Measurements from ENCODE around the gene YWHAG. TPM values are rescaled to one million over a fixed set of nuclear protein-coding genes. Genes with fewer than 3 reads are reported as not detected.

Gene YWHAG
- polyA plus RNA-seq, 1 donor (not counting 4 experiments of a cell fraction or from before 2014, with no cell fraction given) = 130 TPM

- H3K79me2 ChIP-seq (ENCODE audit: control insufficient read depth, insufficient read depth, low read length) = peaks cover 95% of the 10 kb centered on the region
- peaks cover 52 to 65% of the 10 kb centered on the region in 2 experiments for H3K36me3 ChIP-seq (ENCODE audit: control insufficient read depth in 2 of 2, extremely low read depth in 1 of 2, insufficient read depth in 2 of 2, low read length in 2 of 2)
- H4K20me1 ChIP-seq (ENCODE audit: control insufficient read depth, extremely low read depth, insufficient read depth, low read length) = peaks cover 69% of the 10 kb centered on the region
- no peak for FAIRE-seq
- H3K27ac ChIP-seq (ENCODE audit: control insufficient read depth, insufficient read depth, low read length) = no peak overlapping the region
- H3K4me2 ChIP-seq (ENCODE audit: control insufficient read depth, extremely low read depth, insufficient read depth, low read depth, low read length) = no peak overlapping the region
- H3K9ac ChIP-seq (ENCODE audit: control insufficient read depth, extremely low read depth, insufficient read depth, low read length) = no peak overlapping the region
- no peak overlapping the region for H3K4me3 ChIP-seq (ENCODE audit: control insufficient read depth in 2 of 3, extremely low read depth in 1 of 3, insufficient read depth in 2 of 3, low read depth in 1 of 3, low read length in 3 of 3)
- no peak for DNase-seq (ENCODE audit: low read depth, low spot score)
- dilution Hi-C loops (cut with MboI; ENCODE audit: extremely low pct_ligation_motif_present, low sequenced_read_pairs) = no loop called here
- no peaks in the 10 kb centered on the region for H3K9me3 ChIP-seq (ENCODE audit: control insufficient read depth, low read depth, low read length)
- TF ChIP-seq CTCF (optimal IDR thresholded peaks at IDR 0.05 in 1 of 3, IDR thresholded peaks at IDR 0.05 in 1 of 3, conservative IDR thresholded peaks at IDR 0.05 in 1 of 3; ENCODE audit: extremely low read depth in 1 of 3, insufficient read depth in 2 of 3, low read length in 3 of 3) = no peak
- TF ChIP-seq EZH2 (IDR thresholded peaks at IDR 0.05; ENCODE audit: low read length) = no peak
- H3K9me1 ChIP-seq (ENCODE audit: control insufficient read depth, extremely low read depth, insufficient read depth, low read length) = peaks cover 7% of the 10 kb centered on the region
- H3K27me3 ChIP-seq (ENCODE audit: control insufficient read depth, extremely low read depth, insufficient read depth, low read length) = no peaks in the 10 kb centered on the region
- H2AFZ ChIP-seq (ENCODE audit: control insufficient read depth, low read length) = no peak overlapping the region
- peaks cover 11% of the 10 kb centered on the region for H3K4me1 ChIP-seq (ENCODE audit: control insufficient read depth, extremely low read depth, insufficient read depth, low read length)
These were observed 29.3 kb downstream of the YWHAG start for GRCh38 chr7:76329479-76329878.

- H4K20me1 ChIP-seq (ENCODE audit: control insufficient read depth, extremely low read depth, insufficient read depth, low read length) = peaks cover 62% of the 10 kb centered on the region
- no peaks in the 10 kb centered on the region for H3K9me3 ChIP-seq (ENCODE audit: control insufficient read depth, low read depth, low read length)
- no peak overlapping the region for H3K9ac ChIP-seq (ENCODE audit: control insufficient read depth, extremely low read depth, insufficient read depth, low read length)
- peaks cover 92% of the 10 kb centered on the region for H3K79me2 ChIP-seq (ENCODE audit: control insufficient read depth, insufficient read depth, low read length)
- no peaks in the 10 kb centered on the region for H3K27me3 ChIP-seq (ENCODE audit: control insufficient read depth, extremely low read depth, insufficient read depth, low read length)
- H3K4me2 ChIP-seq (ENCODE audit: control insufficient read depth, extremely low read depth, insufficient read depth, low read depth, low read length) = no peak overlapping the region
- peaks cover under 1% of the 10 kb centered on the region for H3K4me1 ChIP-seq (ENCODE audit: control insufficient read depth, extremely low read depth, insufficient read depth, low read length)
- DNase-seq (ENCODE audit: low read depth, low spot score) (no peak), FAIRE-seq (no peak)
- H3K9me1 ChIP-seq (ENCODE audit: control insufficient read depth, extremely low read depth, insufficient read depth, low read length) = peaks cover 2% of the 10 kb centered on the region
- dilution Hi-C loops (cut with MboI; ENCODE audit: extremely low pct_ligation_motif_present, low sequenced_read_pairs) = no loop called here
- no peak overlapping the region for H2AFZ ChIP-seq (ENCODE audit: control insufficient read depth, low read length)
- H3K36me3 ChIP-seq (ENCODE audit: control insufficient read depth in 2 of 2, extremely low read depth in 1 of 2, insufficient read depth in 2 of 2, low read length in 2 of 2) = peaks cover 53 to 59% of the 10 kb centered on the region in 2 experiments
- no peak overlapping the region for H3K4me3 ChIP-seq (ENCODE audit: control insufficient read depth in 2 of 3, extremely low read depth in 1 of 3, insufficient read depth in 2 of 3, low read depth in 1 of 3, low read length in 3 of 3)
- H3K27ac ChIP-seq (ENCODE audit: control insufficient read depth, insufficient read depth, low read length) = no peak overlapping the region
- TF ChIP-seq EZH2 (IDR thresholded peaks at IDR 0.05; ENCODE audit: low read length) (no peak), CTCF (optimal IDR thresholded peaks at IDR 0.05 in 1 of 3, IDR thresholded peaks at IDR 0.05 in 1 of 3, conservative IDR thresholded peaks at IDR 0.05 in 1 of 3; ENCODE audit: extremely low read depth in 1 of 3, insufficient read depth in 2 of 3, low read length in 3 of 3) (no peak)
These were observed 30.4 kb downstream of the YWHAG start for GRCh38 chr7:76328389-76328788.

Measured in keratinocyte (primary cell).